ENCODE data around the gene FHOD1.

FHOD1 gene

DNA sequence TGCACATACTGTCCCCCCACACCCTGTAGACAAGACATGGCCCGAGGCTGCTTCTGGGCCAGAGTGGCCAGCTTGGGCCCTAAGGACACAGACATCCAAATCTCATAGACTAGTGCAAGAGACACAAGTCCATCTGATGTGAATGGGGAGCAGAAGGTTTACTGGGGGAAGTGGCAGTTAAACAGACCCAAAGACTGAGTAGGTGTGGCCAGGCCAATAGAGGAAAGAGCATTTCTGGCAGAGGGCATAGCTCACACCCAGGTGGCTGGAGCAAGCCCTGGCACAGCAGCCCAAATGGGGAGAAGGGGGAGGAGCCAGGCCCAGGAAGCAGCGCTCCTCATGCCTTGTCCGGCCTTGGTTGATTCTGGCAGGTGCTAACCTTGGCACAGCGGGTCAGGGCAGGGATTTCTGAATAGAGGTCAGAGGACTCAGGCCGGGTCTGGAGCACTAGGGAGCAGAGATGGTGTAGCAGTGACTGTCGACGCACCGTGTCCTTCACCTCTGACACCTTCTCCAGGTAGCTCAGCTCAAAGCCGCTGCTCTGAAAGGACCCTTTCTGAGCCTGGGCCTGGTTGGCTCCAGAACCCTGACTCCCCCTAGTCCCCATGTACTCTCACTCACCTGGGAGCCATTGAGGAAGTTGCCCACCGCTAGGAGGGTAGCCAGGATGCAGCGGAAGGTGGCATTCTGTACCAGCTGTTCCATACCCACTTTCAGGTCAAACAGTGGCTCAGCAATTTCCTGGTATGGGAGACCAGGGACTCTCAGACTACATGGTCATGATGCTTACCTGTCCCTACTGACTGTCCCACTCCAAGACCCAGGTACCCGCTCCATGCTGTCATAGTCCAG, 16.2 kb downstream of the FHOD1 start:
- DNase-seq: no peak

- no peak for DNase-seq
Measured at GRCh38 chr16:67229906-67230808, 17.1 kb downstream of the FHOD1 start.

DNA sequence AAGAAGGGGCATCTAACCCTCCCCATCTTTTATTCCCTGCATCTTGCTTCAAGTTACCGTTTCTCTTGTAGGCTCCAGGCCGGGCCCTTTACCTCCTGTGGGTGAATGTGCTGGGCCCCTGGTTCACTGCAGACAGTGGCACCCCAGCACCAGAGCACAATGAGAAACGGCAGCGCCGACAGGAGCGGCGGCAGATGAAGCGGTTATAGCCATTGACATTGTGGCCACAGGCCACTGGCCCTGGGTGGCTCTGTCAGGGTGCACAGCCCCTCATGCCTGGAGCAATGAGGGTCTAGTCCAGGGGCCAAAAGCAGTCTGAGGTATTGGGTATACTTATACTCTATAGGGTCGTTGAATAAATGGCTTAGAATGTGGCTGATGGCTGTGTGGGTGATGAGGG, 18.4 kb downstream of the FHOD1 start:
- no peak for DNase-seq

DNA sequence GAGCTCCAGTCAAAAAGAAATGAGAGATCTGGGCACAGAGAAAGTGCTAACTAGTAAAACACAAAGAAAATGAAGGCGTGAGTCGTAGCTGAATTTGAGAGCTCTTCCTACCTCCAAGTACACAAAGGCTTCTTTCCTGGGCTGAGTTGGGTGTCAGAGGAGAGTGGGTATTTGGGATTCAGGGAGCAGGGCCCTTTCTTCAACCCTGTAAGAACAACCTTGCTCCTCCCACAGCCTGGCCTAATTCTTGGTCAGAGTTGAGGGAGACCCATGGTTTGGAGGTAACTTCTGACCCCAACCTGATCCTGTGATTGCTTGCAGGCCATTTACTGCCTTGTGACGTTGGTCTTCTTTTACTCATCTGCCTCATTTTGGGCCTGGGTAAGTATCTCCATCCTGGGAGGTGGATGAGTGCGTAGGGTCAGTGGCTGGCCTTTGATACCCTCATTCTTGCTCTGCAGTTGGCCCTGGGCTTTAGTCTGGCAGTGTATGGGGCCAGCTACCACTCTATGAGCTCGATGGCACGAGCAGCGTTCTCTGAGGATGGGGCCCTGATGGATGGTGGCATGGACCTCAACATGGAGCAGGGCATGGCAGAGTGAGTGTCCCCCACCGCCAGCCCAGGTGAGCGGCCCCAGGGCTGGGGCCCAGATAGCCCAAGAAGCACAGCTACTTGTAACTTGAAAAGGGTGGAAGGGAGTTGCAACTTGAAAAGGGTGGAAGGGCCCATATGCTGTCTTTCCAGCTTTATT, 19.1 kb downstream of the FHOD1 start:
- no peak for DNase-seq

DNA sequence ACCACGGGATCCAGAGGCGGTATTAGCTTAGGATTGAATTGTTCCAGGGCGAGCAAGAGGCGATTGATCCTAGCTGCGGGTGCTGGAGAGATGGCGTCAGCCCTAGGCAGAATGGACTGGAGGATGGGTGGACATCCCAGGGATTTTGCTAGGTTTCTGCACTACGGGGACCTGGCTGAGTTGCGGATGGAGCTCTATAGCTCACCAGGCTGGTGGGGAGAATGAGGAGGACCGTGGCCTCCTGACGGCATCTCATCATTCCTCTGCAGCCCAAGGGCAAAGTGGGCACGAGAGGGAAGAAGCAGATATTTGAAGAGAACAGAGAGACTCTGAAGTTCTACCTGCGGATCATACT, 19.7 kb downstream of the FHOD1 start:
- DNase-seq: no peak

DNA sequence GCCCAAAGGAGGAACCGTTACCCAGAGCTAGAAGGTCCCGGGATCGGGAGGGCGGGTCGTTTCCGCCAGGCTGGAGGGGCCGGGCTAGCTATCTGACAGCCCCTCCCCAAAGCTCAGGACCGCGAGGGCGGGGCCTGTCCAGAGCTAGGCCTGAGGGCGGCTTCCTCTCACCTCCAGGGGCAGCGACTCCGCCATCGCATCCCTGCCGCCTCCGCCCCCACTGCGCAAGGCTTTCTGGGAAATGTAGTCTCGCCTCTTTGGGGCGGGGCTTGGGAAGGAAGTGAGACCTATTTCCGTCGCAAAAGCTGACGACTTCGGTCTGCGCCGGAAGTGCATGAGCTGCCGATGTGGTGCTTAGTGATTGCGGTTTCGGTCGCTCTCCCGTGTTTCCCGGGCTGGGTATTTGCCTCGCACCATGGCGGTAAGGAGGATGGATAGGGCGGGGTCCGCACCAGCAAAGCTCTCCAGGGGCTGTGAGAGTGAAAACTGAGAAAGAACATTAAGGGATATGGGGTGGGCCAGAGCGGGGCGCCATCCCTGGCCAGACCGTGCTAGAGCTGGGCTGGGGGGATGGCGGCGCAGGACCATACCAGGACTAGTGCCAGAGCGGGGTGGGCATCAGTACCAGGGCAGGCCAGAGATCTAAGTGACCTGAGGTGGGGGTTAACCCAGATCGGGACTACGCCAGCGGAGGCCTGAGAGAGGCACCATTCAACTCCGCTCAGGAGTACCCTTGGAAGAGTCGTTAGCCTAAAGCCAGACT, 20.3 kb downstream of the FHOD1 start, which contains the start of gene TMEM208:
TSS of gene TMEM208 (plus strand) at position 327 of the 763 bp plus-strand sequence. CDS start at position 416, 89 bp downstream.
- DNase-seq: peak; percentile 99

DNA sequence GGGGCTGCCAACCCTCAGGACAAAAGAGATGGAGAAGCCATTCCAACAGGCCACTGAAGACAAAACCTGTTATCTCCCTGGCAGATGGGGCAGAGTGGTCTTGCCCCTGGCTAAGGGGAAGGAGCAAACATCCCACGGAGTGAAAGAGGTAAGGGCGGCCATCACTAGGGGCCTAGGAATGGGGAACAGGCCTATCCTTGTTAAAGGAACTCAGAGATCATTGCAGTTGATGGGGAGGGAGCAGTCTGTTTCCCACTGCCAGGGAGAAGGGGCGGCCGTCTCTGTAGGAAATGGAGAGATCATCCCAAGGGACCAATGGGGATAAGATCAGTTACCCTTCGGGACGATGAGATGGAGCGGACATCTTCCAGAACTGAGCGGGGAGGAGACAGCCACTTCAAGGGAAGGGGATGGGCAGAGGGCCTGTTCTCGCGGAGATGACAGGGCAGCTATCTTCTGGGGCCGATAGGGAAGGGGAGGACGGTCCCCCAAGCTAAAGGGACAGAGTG, 20.9 kb downstream of the FHOD1 start:
- DNase-seq: no peak

DNA sequence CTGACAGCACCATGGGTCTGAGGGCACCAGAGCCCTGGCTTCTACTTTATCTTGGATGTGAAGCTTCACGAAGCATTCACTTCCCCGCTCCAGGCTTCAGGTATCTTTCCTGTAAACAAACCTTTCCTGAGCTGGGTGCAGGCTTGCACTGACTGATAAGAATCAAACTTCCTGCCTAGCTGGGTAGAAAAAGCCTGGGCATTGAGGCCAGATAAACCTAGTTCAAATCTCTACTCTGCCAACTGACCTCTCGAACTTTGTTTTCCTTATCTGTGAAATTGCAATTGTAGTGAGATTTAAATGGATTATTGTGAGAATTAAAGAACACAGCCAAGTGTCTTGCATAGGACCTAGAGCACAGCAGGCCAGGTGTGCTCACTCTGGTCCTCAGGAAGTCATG, 23.3 kb downstream of the FHOD1 start:
- DNase-seq: no peak

GRCh38 chr16:67216612-67217490, 30.4 kb downstream of the FHOD1 start:
- peak; percentile 85 to 90 for DNase-seq

DNA sequence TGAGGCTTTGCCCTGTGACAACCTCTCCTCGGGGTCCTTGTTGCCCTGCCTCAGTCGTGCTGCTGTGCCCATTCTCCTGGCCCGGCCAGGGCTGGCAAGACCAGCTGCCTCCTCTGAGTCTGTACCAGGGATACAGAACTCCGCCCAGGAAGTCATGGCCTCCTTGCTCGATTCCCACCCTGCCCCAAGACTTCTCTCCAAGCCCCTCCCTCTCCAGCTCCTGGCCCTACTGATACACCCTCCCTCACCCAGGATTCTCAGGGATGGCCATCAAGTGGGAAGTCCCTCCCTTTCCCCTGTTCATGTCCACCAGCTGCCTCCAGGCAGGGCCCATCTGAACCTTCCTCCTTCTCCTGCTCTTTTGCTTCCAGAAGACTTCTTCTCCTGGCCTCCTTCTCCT, 31.6 kb downstream of the FHOD1 start:
- no peak for DNase-seq

GRCh38 chr16:67213197-67214019, 33.9 kb downstream of the FHOD1 start:
- no peak for DNase-seq

DNA sequence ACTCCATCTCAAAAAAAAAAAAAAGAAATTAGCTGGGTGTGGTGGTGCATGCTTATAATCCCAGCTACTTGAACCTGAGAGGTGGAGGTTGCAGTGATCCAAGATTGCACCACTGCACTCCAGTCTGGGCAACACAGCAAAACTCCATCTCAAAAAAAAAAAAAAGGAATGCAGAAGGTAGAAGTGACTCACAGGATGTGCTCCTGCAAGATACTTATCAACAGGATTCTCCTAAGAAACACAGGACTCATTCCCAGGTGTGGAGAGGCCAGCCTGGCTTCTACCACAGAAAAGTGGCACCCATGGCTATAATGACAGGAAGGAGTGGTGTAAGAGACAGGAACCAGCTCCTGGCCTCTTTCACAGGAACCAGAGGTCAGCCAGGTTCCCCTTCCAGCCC, 34.5 kb downstream of the FHOD1 start:
- no peak for DNase-seq

- DNase-seq: no peak
Measured at GRCh38 chr16:67211674-67212073, 35.6 kb downstream of the FHOD1 start.

- DNase-seq: no peak
Measured at GRCh38 chr16:67210069-67210937, 37.0 kb downstream of the FHOD1 start.

DNA sequence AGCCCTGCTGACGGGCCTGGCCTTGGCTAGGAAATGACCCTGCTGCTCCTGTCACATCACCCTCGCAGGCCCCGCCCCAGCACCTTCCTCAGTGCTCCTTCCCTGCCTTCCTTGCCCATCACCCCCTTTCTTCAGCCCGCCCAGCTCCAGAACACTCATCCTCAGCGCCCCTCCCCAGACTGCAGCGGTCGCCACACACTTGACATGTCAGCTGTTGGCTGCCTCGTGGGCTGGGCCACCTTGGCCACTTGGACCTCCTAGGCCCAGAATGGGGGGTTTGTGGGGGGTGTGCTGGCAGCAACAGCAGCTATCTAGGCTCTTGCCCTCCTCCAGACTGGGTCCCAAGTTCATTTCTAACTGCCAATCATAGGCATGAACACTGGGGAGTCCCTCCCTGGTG, 37.7 kb downstream of the FHOD1 start:
- DNase-seq: no peak

DNA sequence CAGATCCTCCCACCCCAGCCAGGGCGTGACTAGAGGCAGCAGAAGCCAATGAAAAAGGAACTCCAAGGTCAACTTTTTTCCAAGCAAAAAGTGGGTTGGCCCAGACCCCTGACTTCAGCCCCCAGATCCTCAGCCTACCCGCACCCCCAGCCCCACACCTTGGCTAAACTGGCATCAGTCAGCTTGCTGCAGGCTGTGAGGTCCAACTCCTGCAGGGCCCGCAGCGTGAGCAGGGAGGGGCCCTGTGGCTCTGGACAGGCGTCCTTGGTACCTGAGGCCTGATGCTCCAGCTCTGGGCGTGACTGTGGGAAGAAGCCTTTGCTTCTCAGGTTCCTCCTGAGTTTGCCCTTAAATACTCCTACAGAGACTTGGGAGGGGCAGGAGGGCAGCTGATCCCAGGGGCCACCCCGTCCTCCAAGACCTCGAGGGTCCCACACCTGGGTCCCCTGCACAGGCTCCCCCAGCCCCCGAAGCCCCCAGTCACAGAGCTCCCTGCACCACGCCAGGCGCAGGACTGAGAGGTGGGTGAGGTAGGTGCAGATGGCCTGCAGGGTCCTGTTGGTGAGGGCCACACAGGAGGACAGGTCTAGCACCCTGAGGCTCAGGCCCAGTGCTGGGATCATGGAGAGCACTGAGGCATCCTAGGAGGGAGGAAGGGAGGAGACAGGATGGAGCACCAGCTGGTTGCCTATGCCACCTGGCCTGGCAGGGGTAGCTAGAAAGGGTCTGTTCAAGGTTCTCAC, 39.0 kb downstream of the FHOD1 start:
- DNase-seq: no peak

DNA sequence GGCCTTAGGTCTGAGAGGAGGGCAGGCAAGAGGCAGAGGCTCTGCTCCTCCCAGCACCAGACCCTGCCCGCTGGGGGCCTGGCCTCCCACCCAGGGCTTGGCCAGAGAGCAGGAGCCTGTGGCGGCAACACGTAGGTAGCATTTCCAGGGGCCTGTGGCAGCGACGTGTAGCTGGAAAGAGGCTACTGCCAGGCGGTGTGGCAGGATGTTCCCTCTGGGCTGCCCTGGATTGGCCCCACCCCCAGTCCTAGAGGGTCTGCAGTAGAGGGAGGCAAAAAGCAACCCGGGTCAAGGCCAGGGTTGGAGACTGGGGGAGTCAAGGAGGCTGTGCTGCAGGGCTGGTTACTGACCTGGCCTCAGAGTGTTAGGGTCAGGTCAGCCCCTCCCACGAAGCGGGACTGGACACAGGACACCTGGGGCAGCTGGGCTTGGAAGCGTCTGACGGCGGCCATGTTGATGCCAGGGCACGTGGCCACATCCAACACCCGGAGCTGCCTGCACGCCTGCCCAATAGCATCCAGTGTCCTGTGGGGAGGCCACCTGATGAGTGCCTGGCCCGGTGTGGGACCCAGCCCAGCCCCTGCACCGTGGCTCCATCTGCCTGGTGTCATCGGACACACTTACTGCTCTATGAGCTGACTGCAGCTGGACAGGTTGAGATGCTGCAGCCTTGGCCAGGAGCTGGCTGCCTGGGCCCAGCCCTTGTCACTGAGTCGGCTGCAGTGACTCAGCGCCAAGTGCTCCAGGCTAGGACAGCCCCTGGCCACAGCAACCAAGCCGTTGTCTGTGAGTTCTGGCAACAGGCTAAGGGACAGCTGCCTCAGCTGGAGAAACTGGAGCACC, 39.8 kb downstream of the FHOD1 start:
- DNase-seq: no peak

Measured in inflammatory macrophage (primary cell).